Sciatic nerve (tissue), 2 donors: ENCODE results near the gene ALG8. TPM values are rescaled to one million over a fixed set of nuclear protein-coding genes. Genes with fewer than 3 reads are reported as not detected.
"Not testable (repeated sequence)": the region's sequence is repeated elsewhere in the genome, so short reads cannot be mapped to it uniquely, and the experiment has no call there.

Source experiments
- ATAC-seq: fragments of 200-7000 bp; cut with Tn5 transposase; one replicate; pipeline ENCODE4 v1.9.1; 2020; ENCODE audit warnings: mild to moderate bottlenecking, moderate library complexity
- DNase-seq: peaks from one replicate; pipeline ENCODE4 v3.0.0-alpha.2; 2020; ENCODE audit warnings: low spot score
- intact Hi-C: fragments of 100-400 bp; cut with DNase I; formaldehyde crosslinking; loops from one replicate; pipeline ENCODE4 v1.14.2; 2022
- total RNA-seq: library from RNA; stranded (reverse); fragmentation: NEBNext Ultra II Directional; extraction: Animal tissue kit (Norgen Biotek cat#: 25700); gene quantifications from one replicate; pipeline ENCODE4 v1.2.1, GENCODE V29; 2021
- donor health status: DM: no; HTN: no; CAD: no.
- donor health status: DM: no; HTN: no; CAD: no.

ALG8 gene
- total RNA-seq, 1 donor from 2014 or later: 30.9 TPM

- intact Hi-C loops: no loop called here
- ATAC-seq (no peak), DNase-seq (no peak)
These were observed 28.6 kb downstream of the ALG8 start for GRCh38 chr11:78110830-78111229.

- intact Hi-C loops: no loop called here
- no peak for DNase-seq
These were observed 29.1 kb downstream of the ALG8 start for GRCh38 chr11:78110351-78110750.

GRCh38 chr11:78109081-78110015 lies 30.1 kb downstream of the ALG8 start:
- ATAC-seq (no peak), DNase-seq (no peak)
- intact Hi-C loops: no loop called here

More at GRCh38 chr11:78110351-78110750, 29.1 kb downstream of the ALG8 start:
- ATAC-seq: no peak

GRCh38 chr11:78100676-78101472 lies 38.6 kb downstream of the ALG8 start:
- intact Hi-C loops: no loop called here
- DNase-seq (no peak), ATAC-seq (no peak)

- DNase-seq (no peak), ATAC-seq (no peak)
- intact Hi-C loops: no loop called here
These were observed 39.2 kb downstream of the ALG8 start for GRCh38 chr11:78100261-78100660.

- intact Hi-C loops: no loop called here
- ATAC-seq (no peak), DNase-seq (no peak)
These were observed 39.8 kb downstream of the ALG8 start for GRCh38 chr11:78099666-78100065.

- ATAC-seq (no peak), DNase-seq (no peak)
- intact Hi-C loops: no loop called here
These were observed 41.6 kb downstream of the ALG8 start for GRCh38 chr11:78097666-78098385.

GRCh38 chr11:78094250-78094649 lies 45.2 kb downstream of the ALG8 start:
- intact Hi-C loops: no loop called here
- ATAC-seq: no peak
- no peak for DNase-seq

- intact Hi-C loops, DNase-seq, ATAC-seq: not testable (repeated sequence)
These were observed 52.8 kb downstream of the ALG8 start for GRCh38 chr11:78086521-78087074.

GRCh38 chr11:78085972-78086371 lies 53.5 kb downstream of the ALG8 start:
- intact Hi-C loops: no loop called here
- DNase-seq (no peak), ATAC-seq (no peak)

GRCh38 chr11:78084506-78084905 lies 54.9 kb downstream of the ALG8 start:
- DNase-seq, ATAC-seq, intact Hi-C loops: not testable (repeated sequence)

- no peak for ATAC-seq
- intact Hi-C loops: no loop called here
- no peak for DNase-seq
These were observed 56.4 kb downstream of the ALG8 start for GRCh38 chr11:78083021-78083420.

- DNase-seq (no peak), ATAC-seq (no peak)
These were observed 57.3 kb downstream of the ALG8 start for GRCh38 chr11:78082146-78082545.

GRCh38 chr11:78081583-78081982 lies 57.8 kb downstream of the ALG8 start:
- intact Hi-C loops: no loop called here

More at GRCh38 chr11:78082146-78082545, 57.3 kb downstream of the ALG8 start:
- intact Hi-C loops: no loop called here

GRCh38 chr11:78080818-78081495 lies 58.5 kb downstream of the ALG8 start:
- DNase-seq (no peak), ATAC-seq (no peak)
- intact Hi-C loops: no loop called here

More at GRCh38 chr11:78081583-78081982, 57.8 kb downstream of the ALG8 start:
- DNase-seq (no peak), ATAC-seq (no peak)

- DNase-seq (no peak), ATAC-seq (peak; percentile 14)
- intact Hi-C loops: no loop called here
These were observed 59.2 kb downstream of the ALG8 start for GRCh38 chr11:78080084-78080817.

GRCh38 chr11:78079232-78080083 lies 60.0 kb downstream of the ALG8 start, which contains the start of gene NDUFC2:
Gene NDUFC2, minus strand, starts transcription at chr11:78079862. Its CDS starts 118 bp downstream, at chr11:78079744.
- DNase-seq (peak; percentile 86), ATAC-seq (peak; percentile 97)
- intact Hi-C loops: no loop called here
